ENCODE measurements around the gene CCNY. TPM values are rescaled to one million over a fixed set of nuclear protein-coding genes. Genes with fewer than 3 reads are reported as not detected.

CCNY gene
- total RNA-seq, 2 donors from 2014 or later: 40.1 to 84.6 TPM

- Histone ChIP-seq H3K27me3 (replicated peaks; ENCODE audit: insufficient read depth) (no peaks in the 10 kb centered on the region), H3K36me3 (no peaks in the 10 kb centered on the region), H3K9me3 (no peaks in the 10 kb centered on the region), H3K4me1 (ENCODE audit: control insufficient read depth in 1 of 2, low read depth in 2 of 2) (peaks cover 0 to 11% of the 10 kb centered on the region in 2 donors), H3K4me3 (no peak overlapping the region), H3K27ac (no peak overlapping the region)
- no peak for DNase-seq (ENCODE audit: low spot score)
- ATAC-seq (ENCODE audit: insufficient number of reproducible peaks, low FRiP score, low read depth): no peak
- TF ChIP-seq CTCF (IDR thresholded peaks at IDR 0.05): no peak
Measured at GRCh38 chr10:35498693-35499092, 162.4 kb downstream of the CCNY start.

GRCh38 chr10:35501923-35502322 is 165.6 kb downstream of the CCNY start:
- H3K4me1 ChIP-seq (ENCODE audit: control insufficient read depth in 1 of 2, low read depth in 2 of 2): no peaks in the 10 kb centered on the region
- DNase-seq (ENCODE audit: low spot score): no peak
- H3K27ac ChIP-seq: no peak overlapping the region
- no peaks in the 10 kb centered on the region for H3K9me3 ChIP-seq
- H3K27me3 ChIP-seq (replicated peaks; ENCODE audit: insufficient read depth): no peaks in the 10 kb centered on the region
- no peak for TF ChIP-seq CTCF (IDR thresholded peaks at IDR 0.05)
- ATAC-seq (ENCODE audit: insufficient number of reproducible peaks, low FRiP score, low read depth): no peak
- H3K4me3 ChIP-seq: no peak overlapping the region
- no peaks in the 10 kb centered on the region for H3K36me3 ChIP-seq

GRCh38 chr10:35502692-35503091 is 166.4 kb downstream of the CCNY start:
- no peak for TF ChIP-seq CTCF (IDR thresholded peaks at IDR 0.05)
- H3K9me3 ChIP-seq: no peaks in the 10 kb centered on the region
- H3K27ac ChIP-seq: no peak overlapping the region
- ATAC-seq (ENCODE audit: insufficient number of reproducible peaks, low FRiP score, low read depth): no peak
- no peak overlapping the region for H3K4me3 ChIP-seq
- H3K4me1 ChIP-seq (ENCODE audit: control insufficient read depth in 1 of 2, low read depth in 2 of 2): no peaks in the 10 kb centered on the region
- H3K36me3 ChIP-seq: no peaks in the 10 kb centered on the region
- H3K27me3 ChIP-seq (replicated peaks; ENCODE audit: insufficient read depth): no peaks in the 10 kb centered on the region
- no peak for DNase-seq (ENCODE audit: low spot score)

GRCh38 chr10:35503578-35503977 is 167.3 kb downstream of the CCNY start:
- no peak for ATAC-seq (ENCODE audit: insufficient number of reproducible peaks, low FRiP score, low read depth)

GRCh38 chr10:35504132-35504531 is 167.8 kb downstream of the CCNY start:
- no peaks in the 10 kb centered on the region for H3K27me3 ChIP-seq (replicated peaks; ENCODE audit: insufficient read depth)
- ATAC-seq (ENCODE audit: insufficient number of reproducible peaks, low FRiP score, low read depth) (no peak), DNase-seq (ENCODE audit: low spot score) (no peak)
- H3K27ac ChIP-seq: no peak overlapping the region
- no peaks in the 10 kb centered on the region for H3K9me3 ChIP-seq
- H3K36me3 ChIP-seq: no peaks in the 10 kb centered on the region
- no peak overlapping the region for H3K4me3 ChIP-seq
- H3K4me1 ChIP-seq (ENCODE audit: control insufficient read depth in 1 of 2, low read depth in 2 of 2): no peaks in the 10 kb centered on the region
- TF ChIP-seq CTCF (IDR thresholded peaks at IDR 0.05): no peak

More at GRCh38 chr10:35503578-35503977, 167.3 kb downstream of the CCNY start:
- no peaks in the 10 kb centered on the region for H3K9me3 ChIP-seq
- no peak for DNase-seq (ENCODE audit: low spot score)
- no peak overlapping the region for H3K4me3 ChIP-seq
- H3K4me1 ChIP-seq (ENCODE audit: control insufficient read depth in 1 of 2, low read depth in 2 of 2): no peaks in the 10 kb centered on the region
- no peak overlapping the region for H3K27ac ChIP-seq
- H3K36me3 ChIP-seq: no peaks in the 10 kb centered on the region
- H3K27me3 ChIP-seq (replicated peaks; ENCODE audit: insufficient read depth): no peaks in the 10 kb centered on the region
- no peak for TF ChIP-seq CTCF (IDR thresholded peaks at IDR 0.05)
